Endothelial cell of umbilical vein (primary cell): Measurements from ENCODE around the gene TOPAZ1. TPM values are rescaled to one million over a fixed set of nuclear protein-coding genes. Genes with fewer than 3 reads are reported as not detected.

ENCODE experiments used
- BruUV-seq: library from RNA; stranded (reverse); fragments of 400-500 nt; replicated peaks from 2 replicates; lab custom pipeline; 2021; lab: Mats Ljungman, UMichigan
- CTCF ChIA-PET: fragments of 300-600, 350-600 bp; sonication (Branson Sonifier 250); formaldehyde crosslinking; loops from one replicate; lab custom pipeline; 2021; ENCODE audit warnings: antibody characterized with exemption, inconsistent platforms; lab: Charles Lee
- POLR2A ChIA-PET: fragments of 300-600, 350-600 bp; sonication (Branson Sonifier 250); formaldehyde crosslinking; loops from one replicate; lab custom pipeline; 2021; ENCODE audit warnings: antibody characterized with exemption, inconsistent platforms; lab: Charles Lee
- DNase-seq: peaks from one replicate; pipeline ENCODE4 v3.0.0-alpha.2; 2011; ENCODE audit warnings: low read depth, low spot score
- FAIRE-seq: peaks from 2 replicates; lab custom pipeline; 2011; peaks lifted over from hg19 to GRCh38; lab: Jason Lieb, UNC
- H2AFZ ChIP-seq: 2 replicates; pipeline ENCODE4 v1.6.0; 2012; ENCODE audit warnings: low read depth, low read length, control low read depth, inconsistent platforms
- H3K27ac ChIP-seq: 2 replicates; pipeline ENCODE4 v1.5.1; 2011; ENCODE audit warnings: low read depth, mild to moderate bottlenecking, control low read depth, low read length, moderate library complexity; ENCODE audit not compliant: insufficient read depth
- H3K27me3 ChIP-seq, 2 experiments: 2 replicates each; pipeline versions ENCODE4 v1.6.0 to v1.6.1; 2011; ENCODE audit warnings: low read length in 2 of 2, mixed read lengths in 1 of 2; ENCODE audit not compliant: control insufficient read depth in 2 of 2, insufficient read depth in 2 of 2
- H3K36me3 ChIP-seq, 2 experiments: 2 replicates in 1 of 2; 3 replicates in 1 of 2; pipeline ENCODE4 v1.5.1; 2011; ENCODE audit warnings: low read length in 2 of 2, mild to moderate bottlenecking in 1 of 2, moderate library complexity in 1 of 2; ENCODE audit not compliant: control insufficient read depth in 2 of 2, insufficient read depth in 2 of 2; ENCODE audit errors: extremely low read depth in 1 of 2
- H3K4me1 ChIP-seq: 3 replicates; pipeline ENCODE4 v1.5.1; 2011; ENCODE audit warnings: mild to moderate bottlenecking, low read length; ENCODE audit not compliant: control insufficient read depth, insufficient read depth; ENCODE audit errors: extremely low read depth
- H3K4me2 ChIP-seq: 2 replicates; pipeline ENCODE4 v1.6.1; 2011; ENCODE audit warnings: low read length, control low read depth, mixed read lengths; ENCODE audit not compliant: insufficient read depth
- H3K4me3 ChIP-seq, 3 experiments: fragments of 200-600 bp in 1 of 3; sonication (generic), shearing (Covaris generic) in 1 of 3; replicated peaks in 1 of 3; 2 replicates each; pipeline ENCODE4 v1.5.1; 2011 to 2016; ENCODE audit warnings: control low read depth in 3 of 3, low read length in 3 of 3, mild to moderate bottlenecking in 2 of 3, inconsistent platforms in 1 of 3, low read depth in 1 of 3, moderate library complexity in 1 of 3; ENCODE audit not compliant: insufficient read depth in 1 of 3
- H3K79me2 ChIP-seq: 2 replicates; pipeline ENCODE4 v1.6.0; 2012; ENCODE audit warnings: low read length, inconsistent platforms; ENCODE audit not compliant: control insufficient read depth, insufficient read depth
- H3K9ac ChIP-seq: replicated peaks from 2 replicates; pipeline ENCODE3; 2011; ENCODE audit warnings: low read length, control low read depth; ENCODE audit not compliant: insufficient read depth; ENCODE audit errors: extremely low read depth
- H3K9me1 ChIP-seq: replicated peaks from 3 replicates; pipeline ENCODE4 v1.6.0; 2011; ENCODE audit warnings: mild to moderate bottlenecking, low read length; ENCODE audit not compliant: control insufficient read depth, insufficient read depth; ENCODE audit errors: extremely low read depth
- H3K9me3 ChIP-seq: replicated peaks from 2 replicates; pipeline ENCODE4 v1.5.1; 2012; ENCODE audit warnings: low read length, inconsistent platforms; ENCODE audit not compliant: control insufficient read depth, insufficient read depth
- H4K20me1 ChIP-seq: replicated peaks from 2 replicates; pipeline ENCODE3; 2011; ENCODE audit warnings: mild to moderate bottlenecking, low read length; ENCODE audit not compliant: control insufficient read depth, insufficient read depth; ENCODE audit errors: extremely low read depth
- FOS ChIP-seq: IDR thresholded peaks from 2 replicates; pipeline ENCODE4 v1.6.1; 2011; ENCODE audit warnings: mild to moderate bottlenecking, low read length, moderate library complexity, borderline replicate concordance; ENCODE audit not compliant: insufficient read depth
- GATA2 ChIP-seq: IDR thresholded peaks from 2 replicates; pipeline ENCODE4 v1.7.0; 2011; ENCODE audit warnings: low read depth, mild to moderate bottlenecking, moderate library complexity, mixed read lengths, low read length; ENCODE audit not compliant: insufficient read length, insufficient read depth
- JUN ChIP-seq: IDR thresholded peaks from 2 replicates; pipeline ENCODE4 v1.6.1; 2011; ENCODE audit warnings: borderline replicate concordance, low read depth; ENCODE audit not compliant: insufficient read length, insufficient read depth
- MYC ChIP-seq: IDR thresholded peaks from one replicate; pipeline ENCODE4 v1.6.1; 2011; ENCODE audit warnings: mild to moderate bottlenecking, low read depth, low read length
- POLR2AphosphoS5 ChIP-seq: IDR thresholded peaks from 2 replicates; pipeline ENCODE4 v1.6.1; 2012; ENCODE audit warnings: low read depth, mild to moderate bottlenecking, control low read depth, low read length, moderate library complexity; ENCODE audit not compliant: insufficient read depth
- dilution Hi-C: fragments of 300-500 bp; cut with MboI; formaldehyde crosslinking; loops from one replicate; pipeline ENCODE4 v1.15.0; 2019; ENCODE audit warnings: low sequenced_read_pairs; ENCODE audit not compliant: extremely low pct_ligation_motif_present
- intact Hi-C: fragments of 100-400 bp; cut with micrococcal nuclease; formaldehyde crosslinking; loops from one replicate; pipeline ENCODE4 v1.10.0; 2022
- polyA plus RNA-seq, 4 experiments: library from polyadenylated mRNA; depleted of rRNA in 3 of 4; stranded (reverse) in 3 of 4; unstranded in 1 of 4; fragments of >200 nt; gene quantifications; 2 replicates each; pipeline versions ENCODE4 v1.2.1 to v1.2.3, GENCODE V29; 2011 to 2012; ENCODE audit warnings: missing spikeins in 1 of 4
- total RNA-seq: library from RNA; stranded (reverse); gene quantifications from 2 replicates; pipeline ENCODE4 v1.2.3, GENCODE V29; 2021
- TF ChIP-seq, protein P1 (sequence below), 2 donors: IDR thresholded peaks; 1 replicate in 1 of 2; 2 replicates in 1 of 2; pipeline ENCODE4 v1.5.1; 2011; ENCODE audit warnings: low read length in 2 of 2, mild to moderate bottlenecking in 2 of 2, moderate library complexity in 2 of 2, control low read depth in 1 of 2, inconsistent platforms in 1 of 2, low read depth in 1 of 2; ENCODE audit not compliant: insufficient read depth in 1 of 2; ENCODE audit errors: extremely low read depth in 1 of 2
- TF ChIP-seq, protein P2 (sequence below): IDR thresholded peaks from 2 replicates; pipeline ENCODE4 v1.6.1; 2011; ENCODE audit not compliant: insufficient read depth, insufficient read length

The TOPAZ1 gene
- total and polyA plus RNA-seq, 2 donors (not counting 3 experiments of a cell fraction or from before 2014, with no cell fraction given), result not detected

DNA sequence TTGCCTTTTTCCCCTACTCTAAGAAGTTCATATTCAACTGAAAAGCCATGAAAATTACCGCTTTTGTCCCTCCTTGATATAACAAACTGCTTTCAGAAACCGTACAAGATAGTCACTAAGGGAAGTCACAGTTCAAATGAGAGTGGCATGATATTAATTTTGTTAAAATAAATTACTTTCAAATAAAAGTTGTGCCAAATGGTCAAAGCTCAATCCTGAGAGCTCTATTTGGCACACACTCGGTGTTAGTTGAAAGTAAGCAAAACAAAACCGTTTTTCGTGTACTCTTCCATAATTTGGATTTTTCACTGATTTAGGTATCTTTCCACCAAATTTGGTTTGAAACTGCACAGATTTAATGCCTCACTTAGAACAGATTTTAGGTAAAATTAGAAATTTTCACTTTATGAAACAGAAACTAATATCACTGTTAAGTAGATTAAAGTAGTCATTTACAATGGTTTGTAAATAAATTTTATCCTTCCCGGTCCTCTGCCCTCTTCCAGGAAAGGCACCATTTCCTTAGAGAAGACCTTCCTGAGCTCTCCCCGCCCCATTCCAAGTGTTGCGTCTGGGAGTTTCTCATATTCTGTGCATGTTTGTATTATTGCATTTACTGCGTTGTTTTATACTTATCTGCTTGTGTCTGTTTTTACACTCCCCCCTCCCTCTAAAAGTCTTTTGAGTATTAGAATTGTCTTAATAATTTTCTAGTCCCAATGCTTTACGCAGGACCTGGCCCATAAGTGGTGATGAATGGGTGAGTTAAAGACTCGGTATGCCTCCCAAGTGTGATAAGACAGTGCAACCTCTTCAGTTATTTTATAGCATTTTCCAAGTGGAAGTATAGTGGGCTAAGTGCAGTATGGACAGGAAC, 97.7 kb downstream of the TOPAZ1 start:
- Histone ChIP-seq H3K36me3 (no peaks in the 10 kb centered on the region), H3K27me3 (peaks cover 0 to 3% of the 10 kb centered on the region in 2 experiments), H3K4me3 (peak overlapping the region; percentile 65 to 94 (median 68)), H3K79me2 (peaks cover 9% of the 10 kb centered on the region), H3K9me1 (no peaks in the 10 kb centered on the region), H3K9ac (peak overlapping the region; percentile 81), H2AFZ (peak overlapping the region; percentile 37), H3K4me1 (peaks cover 9% of the 10 kb centered on the region), H4K20me1 (no peaks in the 10 kb centered on the region), H3K9me3 (no peaks in the 10 kb centered on the region), H3K4me2 (peak overlapping the region; percentile 99), H3K27ac (peak overlapping the region; percentile 54)
- peak; percentile 59 for FAIRE-seq
- peak; percentile 35 for DNase-seq
- ChIA-PET POLR2A (no interaction called here), CTCF (interaction anchor here (1.0 to 2.8 kb wide), 3 partner anchors 15 to 87 kb away, joined by 3 to 10 read pairs (median 8); no protein-coding TSS in a partner anchor)
- dilution Hi-C loops (no loop called here), intact Hi-C loops (loop anchor here (1.0 to 2.0 kb wide), 2 partner anchors 133 to 521 kb away; partner anchors contain the start of gene TMEM42)
- no peak for TF ChIP-seq JUN
- TF ChIP-seq MYC, result no peak
- TF ChIP-seq POLR2AphosphoS5, result no peak
- TF ChIP-seq, protein P1, sequence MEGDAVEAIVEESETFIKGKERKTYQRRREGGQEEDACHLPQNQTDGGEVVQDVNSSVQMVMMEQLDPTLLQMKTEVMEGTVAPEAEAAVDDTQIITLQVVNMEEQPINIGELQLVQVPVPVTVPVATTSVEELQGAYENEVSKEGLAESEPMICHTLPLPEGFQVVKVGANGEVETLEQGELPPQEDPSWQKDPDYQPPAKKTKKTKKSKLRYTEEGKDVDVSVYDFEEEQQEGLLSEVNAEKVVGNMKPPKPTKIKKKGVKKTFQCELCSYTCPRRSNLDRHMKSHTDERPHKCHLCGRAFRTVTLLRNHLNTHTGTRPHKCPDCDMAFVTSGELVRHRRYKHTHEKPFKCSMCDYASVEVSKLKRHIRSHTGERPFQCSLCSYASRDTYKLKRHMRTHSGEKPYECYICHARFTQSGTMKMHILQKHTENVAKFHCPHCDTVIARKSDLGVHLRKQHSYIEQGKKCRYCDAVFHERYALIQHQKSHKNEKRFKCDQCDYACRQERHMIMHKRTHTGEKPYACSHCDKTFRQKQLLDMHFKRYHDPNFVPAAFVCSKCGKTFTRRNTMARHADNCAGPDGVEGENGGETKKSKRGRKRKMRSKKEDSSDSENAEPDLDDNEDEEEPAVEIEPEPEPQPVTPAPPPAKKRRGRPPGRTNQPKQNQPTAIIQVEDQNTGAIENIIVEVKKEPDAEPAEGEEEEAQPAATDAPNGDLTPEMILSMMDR (IDR thresholded peaks at IDR 0.05; ENCODE audit: extremely low read depth in 1 of 2, insufficient read depth in 1 of 2, low read depth in 1 of 2, low read length in 2 of 2), result no peak
- TF ChIP-seq, protein P2, sequence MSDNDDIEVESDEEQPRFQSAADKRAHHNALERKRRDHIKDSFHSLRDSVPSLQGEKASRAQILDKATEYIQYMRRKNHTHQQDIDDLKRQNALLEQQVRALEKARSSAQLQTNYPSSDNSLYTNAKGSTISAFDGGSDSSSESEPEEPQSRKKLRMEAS, result no peak
- no peak for TF ChIP-seq GATA2
- TF ChIP-seq FOS, result no peak
- TSS peak; percentile 64 for BruUV-seq
